ENCODE measurements around the gene NFATC3. TPM values are rescaled to one million over a fixed set of nuclear protein-coding genes. Genes with fewer than 3 reads are reported as not detected.

The NFATC3 gene
- polyA plus RNA-seq, 3 donors, result 14.3 to 21.8 (median 15.8) TPM

DNA sequence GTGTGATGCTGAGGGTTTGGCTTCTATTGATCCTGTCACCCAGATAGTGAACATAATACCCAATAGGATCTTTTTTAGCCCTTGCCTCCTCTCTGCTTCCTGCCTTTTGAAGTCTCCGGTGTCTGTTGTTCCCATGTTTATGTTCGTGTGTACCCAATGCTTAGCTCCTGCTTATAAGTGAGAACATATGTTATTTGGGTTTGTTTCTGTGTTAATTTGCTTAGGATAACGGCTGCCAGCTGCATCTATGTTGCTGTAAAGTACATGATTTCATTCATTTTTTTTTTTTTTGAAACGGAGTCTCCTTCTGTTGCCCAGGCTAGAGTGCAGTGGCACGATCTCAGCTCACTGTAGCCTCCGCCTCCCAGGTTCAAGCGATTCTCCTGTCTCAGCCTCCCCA lies 39.1 kb upstream of the NFATC3 start:
- Histone ChIP-seq H4K20me1 (ENCODE audit: insufficient read depth, low read length) (peaks cover 4% of the 10 kb centered on the region), H3K4me3 (replicated peaks in 1 of 3; ENCODE audit: low read depth in 2 of 3, low read length in 3 of 3) (no peak overlapping the region), H2AFZ (ENCODE audit: insufficient read depth, low read depth, low read length, poor library complexity, severe bottlenecking) (no peak overlapping the region), H3K36me3 (replicated peaks in 1 of 2; ENCODE audit: control insufficient read depth in 1 of 2, insufficient read depth in 2 of 2, low read length in 2 of 2) (peaks cover 22 to 47% of the 10 kb centered on the region in 2 donors), H3K9me3 (replicated peaks in 1 of 2; ENCODE audit: control insufficient read depth in 1 of 2, insufficient read depth in 1 of 2, low read length in 2 of 2) (no peaks in the 10 kb centered on the region), H3K4me1 (ENCODE audit: control insufficient read depth in 1 of 2, insufficient read depth in 2 of 2, low read length in 2 of 2) (peaks cover 39 to 47% of the 10 kb centered on the region in 2 donors), H3K79me2 (ENCODE audit: insufficient read depth, low read length) (peaks cover 59% of the 10 kb centered on the region), H3K27me3 (ENCODE audit: control insufficient read depth in 2 of 2, insufficient read depth in 2 of 2, low read length in 2 of 2) (no peaks in the 10 kb centered on the region), H3K9ac (ENCODE audit: insufficient read depth, low read length, poor library complexity, severe bottlenecking) (no peak overlapping the region), H3K27ac (ENCODE audit: low read depth in 1 of 2, low read length in 2 of 2) (no peak overlapping the region), H3K4me2 (replicated peaks; ENCODE audit: extremely low read depth, low read length, poor library complexity, severe bottlenecking) (no peak overlapping the region)
- TF ChIP-seq CTCF (IDR thresholded peaks at IDR 0.05), result no peak
- intact Hi-C loops (cut with micrococcal nuclease), result no loop called here
- Mint-ChIP-seq H3K4me3 (no peak overlapping the region), H3K4me1 (peaks cover 53% of the 10 kb centered on the region), H3K9me3 (no peaks in the 10 kb centered on the region), H3K27ac (peak overlapping the region in 2 of 7 donors; percentile 63 to 66), H3K36me3 (peaks cover 43 to 67% of the 10 kb centered on the region in 2 donors), H3K27me3 (ENCODE audit: low read depth in 3 of 3) (peaks cover 1 to 3% (median 3%) of the 10 kb centered on the region in 3 donors)
- 100% methylated on average over 4 of the region's 7 CpGs for WGBS (ENCODE audit: insufficient coverage)
- no peak for DNase-seq

DNA sequence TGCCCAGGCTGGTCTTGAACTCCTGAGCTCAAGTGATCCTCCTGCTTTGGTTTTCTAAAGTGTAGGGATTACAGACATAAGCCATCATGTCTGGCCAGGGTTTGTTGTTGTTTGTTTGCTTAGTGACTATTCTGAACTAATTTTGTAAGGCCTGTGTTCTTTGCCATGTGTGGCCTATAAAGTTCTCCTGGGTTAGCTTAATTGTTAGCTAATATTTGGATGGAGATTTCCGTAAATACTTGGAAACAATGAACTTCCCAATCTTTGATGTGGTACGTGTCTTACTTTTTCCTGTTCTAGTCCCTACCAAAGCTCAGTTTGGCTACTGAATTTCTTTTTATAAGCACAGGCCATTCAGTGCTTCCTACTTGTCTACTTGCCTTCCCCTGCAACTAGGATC lies 37.2 kb upstream of the NFATC3 start:
- 100% methylated on average over 2 of the region's 2 CpGs for WGBS (ENCODE audit: insufficient coverage)
- intact Hi-C loops (cut with micrococcal nuclease), result no loop called here
- H3K9ac ChIP-seq (ENCODE audit: insufficient read depth, low read length, poor library complexity, severe bottlenecking), result no peak overlapping the region
- no peak overlapping the region for H3K4me2 ChIP-seq (replicated peaks; ENCODE audit: extremely low read depth, low read length, poor library complexity, severe bottlenecking)
- H3K9me3 Mint-ChIP-seq, result no peaks in the 10 kb centered on the region
- H3K36me3 Mint-ChIP-seq, result peaks cover 59 to 84% of the 10 kb centered on the region in 2 donors
- peaks cover 20 to 28% of the 10 kb centered on the region in 2 donors for H3K4me1 ChIP-seq (ENCODE audit: control insufficient read depth in 1 of 2, insufficient read depth in 2 of 2, low read length in 2 of 2)
- no peak for DNase-seq
- no peak overlapping the region for H3K27ac ChIP-seq (ENCODE audit: low read depth in 1 of 2, low read length in 2 of 2)
- no peaks in the 10 kb centered on the region for H3K27me3 ChIP-seq (ENCODE audit: control insufficient read depth in 2 of 2, insufficient read depth in 2 of 2, low read length in 2 of 2)
- no peak overlapping the region for H2AFZ ChIP-seq (ENCODE audit: insufficient read depth, low read depth, low read length, poor library complexity, severe bottlenecking)
- H3K4me1 Mint-ChIP-seq, result peaks cover 37% of the 10 kb centered on the region
- peaks cover 29 to 66% of the 10 kb centered on the region in 2 donors for H3K36me3 ChIP-seq (replicated peaks in 1 of 2; ENCODE audit: control insufficient read depth in 1 of 2, insufficient read depth in 2 of 2, low read length in 2 of 2)
- H3K27ac Mint-ChIP-seq, result peak overlapping the region in 1 of 7 donors; percentile 48
- H3K27me3 Mint-ChIP-seq (ENCODE audit: low read depth in 3 of 3), result peaks cover 1 to 3% (median 1%) of the 10 kb centered on the region in 3 donors
- TF ChIP-seq CTCF (IDR thresholded peaks at IDR 0.05), result no peak
- H3K79me2 ChIP-seq (ENCODE audit: insufficient read depth, low read length), result peaks cover 56% of the 10 kb centered on the region
- no peak overlapping the region for H3K4me3 Mint-ChIP-seq
- H3K4me3 ChIP-seq (replicated peaks in 1 of 3; ENCODE audit: low read depth in 2 of 3, low read length in 3 of 3), result no peak overlapping the region
- peaks cover 4% of the 10 kb centered on the region for H4K20me1 ChIP-seq (ENCODE audit: insufficient read depth, low read length)
- no peaks in the 10 kb centered on the region for H3K9me3 ChIP-seq (replicated peaks in 1 of 2; ENCODE audit: control insufficient read depth in 1 of 2, insufficient read depth in 1 of 2, low read length in 2 of 2)

All from CD14-positive monocyte (primary cell).